Suprapubic skin (tissue), 4 donors: Measurements from ENCODE around the gene RNF220. TPM values are rescaled to one million over a fixed set of nuclear protein-coding genes. Genes with fewer than 3 reads are reported as not detected.

Source experiments
- DNase-seq, 2 donors: peaks; one replicate each; pipeline ENCODE4 v3.0.0-alpha.2; 2019; ENCODE audit warnings: low spot score in 2 of 2
- H3K27ac ChIP-seq: fragments of 200-600 bp; sonication (generic); one replicate; pipeline ENCODE4 v1.5.1; 2019
- H3K27me3 ChIP-seq: fragments of 200-600 bp; sonication (generic); one replicate; pipeline ENCODE4 v1.5.1; 2019
- H3K36me3 ChIP-seq: fragments of 200-600 bp; sonication (generic); one replicate; pipeline ENCODE4 v1.5.1; 2019
- H3K4me1 ChIP-seq: fragments of 200-600 bp; sonication (generic); one replicate; pipeline ENCODE4 v1.5.1; 2019
- H3K4me3 ChIP-seq: fragments of 200-600 bp; sonication (generic); one replicate; pipeline ENCODE4 v1.5.1; 2019; ENCODE audit warnings: mild to moderate bottlenecking
- H3K9me3 ChIP-seq: fragments of 200-600 bp; sonication (generic); one replicate; pipeline ENCODE4 v1.5.1; 2019
- EP300 ChIP-seq: sonication (generic); formaldehyde crosslinking; IDR thresholded peaks from one replicate; pipeline ENCODE4 v1.6.1; 2017; ENCODE audit warnings: antibody characterized with exemption
- POLR2A ChIP-seq, 2 donors: fragments of 450-650 bp; IDR thresholded peaks; one replicate each; pipeline ENCODE4 v1.6.1; 2017; ENCODE audit warnings: antibody characterized with exemption in 2 of 2, mild to moderate bottlenecking in 2 of 2, moderate library complexity in 2 of 2
- POLR2AphosphoS5 ChIP-seq, 3 donors: sonication (generic); formaldehyde crosslinking; IDR thresholded peaks; one replicate each; pipeline ENCODE4 v1.6.1; 2017; ENCODE audit warnings: antibody characterized with exemption in 3 of 3
- WGBS: methylation state at CpG from one replicate; pipeline ENCODE4 v1.1.5; 2018; 5-methylcytosine and 5-hydroxymethylcytosine counted together
- total RNA-seq, 4 donors: library from RNA; depleted of rRNA; stranded (reverse); fragments of >200 nt; gene quantifications; one replicate each; pipeline ENCODE4 v1.1.0, GENCODE V29; 2016
- TF ChIP-seq, protein P1 (sequence below), 2 donors: fragments of 200-600 bp in 1 of 2; fragments of 450-650 bp in 1 of 2; sonication (generic) in 1 of 2; IDR thresholded peaks; one replicate each; pipeline ENCODE4 v1.5.1; 2016 to 2019; ENCODE audit warnings: antibody characterized with exemption in 2 of 2, mild to moderate bottlenecking in 1 of 2, moderate library complexity in 1 of 2

Gene RNF220
- total RNA-seq, 4 donors from 2014 or later = 79.4 to 124 (median 99.5) TPM

- DNase-seq = no peak
- Histone ChIP-seq H3K4me3 (no peak overlapping the region), H3K9me3 (no peaks in the 10 kb centered on the region), H3K36me3 (no peaks in the 10 kb centered on the region), H3K27ac (no peak overlapping the region), H3K27me3 (peaks cover 8% of the 10 kb centered on the region), H3K4me1 (peaks cover 3% of the 10 kb centered on the region)
- TF ChIP-seq EP300 = no peak
- TF ChIP-seq, protein P1, sequence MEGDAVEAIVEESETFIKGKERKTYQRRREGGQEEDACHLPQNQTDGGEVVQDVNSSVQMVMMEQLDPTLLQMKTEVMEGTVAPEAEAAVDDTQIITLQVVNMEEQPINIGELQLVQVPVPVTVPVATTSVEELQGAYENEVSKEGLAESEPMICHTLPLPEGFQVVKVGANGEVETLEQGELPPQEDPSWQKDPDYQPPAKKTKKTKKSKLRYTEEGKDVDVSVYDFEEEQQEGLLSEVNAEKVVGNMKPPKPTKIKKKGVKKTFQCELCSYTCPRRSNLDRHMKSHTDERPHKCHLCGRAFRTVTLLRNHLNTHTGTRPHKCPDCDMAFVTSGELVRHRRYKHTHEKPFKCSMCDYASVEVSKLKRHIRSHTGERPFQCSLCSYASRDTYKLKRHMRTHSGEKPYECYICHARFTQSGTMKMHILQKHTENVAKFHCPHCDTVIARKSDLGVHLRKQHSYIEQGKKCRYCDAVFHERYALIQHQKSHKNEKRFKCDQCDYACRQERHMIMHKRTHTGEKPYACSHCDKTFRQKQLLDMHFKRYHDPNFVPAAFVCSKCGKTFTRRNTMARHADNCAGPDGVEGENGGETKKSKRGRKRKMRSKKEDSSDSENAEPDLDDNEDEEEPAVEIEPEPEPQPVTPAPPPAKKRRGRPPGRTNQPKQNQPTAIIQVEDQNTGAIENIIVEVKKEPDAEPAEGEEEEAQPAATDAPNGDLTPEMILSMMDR (IDR thresholded peaks at IDR 0.05) = no peak
- no peak for TF ChIP-seq POLR2A (IDR thresholded peaks at IDR 0.05)
- TF ChIP-seq POLR2AphosphoS5 (IDR thresholded peaks at IDR 0.05) = no peak
- 85% methylated on average over 12 of the region's 12 CpGs for WGBS
Measured at GRCh38 chr1:44592208-44593145, 187.4 kb downstream of the RNF220 start.

- no peaks in the 10 kb centered on the region for H3K9me3 ChIP-seq
- 92% methylated on average over 6 of the region's 6 CpGs for WGBS
- H3K36me3 ChIP-seq = no peaks in the 10 kb centered on the region
- peaks cover 6% of the 10 kb centered on the region for H3K27me3 ChIP-seq
- TF ChIP-seq, protein P1 (IDR thresholded peaks at IDR 0.05) = no peak
- TF ChIP-seq POLR2AphosphoS5 (IDR thresholded peaks at IDR 0.05) = no peak
- no peak for TF ChIP-seq POLR2A (IDR thresholded peaks at IDR 0.05)
- TF ChIP-seq EP300 = no peak
- DNase-seq = no peak
- H3K4me1 ChIP-seq = peaks cover 3% of the 10 kb centered on the region
- H3K27ac ChIP-seq = no peak overlapping the region
- no peak overlapping the region for H3K4me3 ChIP-seq
Measured at GRCh38 chr1:44594353-44594752, 189.3 kb downstream of the RNF220 start.

DNA sequence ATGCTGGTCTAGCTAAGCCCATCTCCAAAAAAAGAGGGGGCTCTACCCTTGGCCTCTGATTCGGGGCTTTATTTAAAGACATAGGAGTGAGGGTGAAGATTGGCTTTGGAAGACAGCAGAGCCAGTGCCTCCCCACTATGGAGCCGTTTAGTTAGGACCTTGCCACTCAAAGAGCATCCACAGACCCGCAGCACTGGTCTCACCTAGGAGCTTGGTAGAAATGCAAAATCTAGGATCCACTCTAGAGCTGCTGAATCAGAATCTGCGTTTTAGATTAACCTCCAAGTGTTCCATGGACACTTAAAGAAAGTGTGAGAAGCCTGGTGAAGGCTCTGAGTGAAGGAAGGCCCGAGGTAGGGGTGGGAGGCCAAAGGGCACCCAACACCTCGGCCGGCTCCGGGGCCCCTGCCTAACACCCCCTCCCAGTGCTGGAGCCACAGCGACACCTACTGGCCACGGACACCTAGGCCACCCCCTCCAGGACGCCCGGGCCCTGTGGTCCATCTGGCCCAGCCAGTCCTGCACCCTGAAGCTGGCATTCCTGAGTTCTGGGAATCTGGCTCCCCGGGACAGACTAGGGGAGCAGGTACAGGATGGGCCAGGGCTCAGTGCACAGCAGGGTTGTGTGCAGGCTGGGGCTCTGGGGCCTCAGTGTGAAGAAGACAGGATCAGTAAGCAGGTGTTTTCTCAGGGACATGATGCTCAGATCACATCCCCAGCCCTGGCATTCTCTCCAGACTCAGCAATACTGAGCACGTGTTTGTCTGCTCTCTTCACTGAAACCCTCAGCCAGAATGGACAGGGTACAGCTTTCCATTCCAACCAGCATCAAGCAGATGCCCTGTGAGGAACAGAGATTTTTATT, 190.0 kb downstream of the RNF220 start:
- H3K9me3 ChIP-seq = no peaks in the 10 kb centered on the region
- peak; percentile 78 to 88 for DNase-seq
- 23% methylated on average over 12 of the region's 14 CpGs for WGBS

DNA sequence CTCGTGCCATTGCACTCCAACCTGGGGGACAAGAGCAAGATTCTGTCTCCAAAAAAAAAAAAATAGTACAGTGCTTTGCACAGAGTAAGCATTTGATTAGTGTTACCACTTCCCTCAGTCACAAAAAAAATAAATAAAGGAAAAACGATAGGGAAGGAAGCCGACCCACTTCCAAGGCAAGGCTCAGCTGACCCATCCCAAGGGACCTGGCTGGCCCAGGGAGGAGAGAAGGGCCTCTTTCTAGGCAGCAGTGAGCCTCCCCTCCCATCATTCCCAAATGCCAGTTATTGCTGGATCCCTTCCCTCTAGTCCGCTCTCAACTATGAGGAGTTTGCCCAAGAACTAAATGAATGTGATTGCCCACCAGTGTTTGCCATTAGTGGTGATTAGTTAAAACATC, 191.5 kb downstream of the RNF220 start:
- Histone ChIP-seq H3K4me1 (peaks cover 3% of the 10 kb centered on the region), H3K27ac (no peak overlapping the region), H3K36me3 (no peaks in the 10 kb centered on the region), H3K4me3 (no peak overlapping the region), H3K9me3 (no peaks in the 10 kb centered on the region), H3K27me3 (peaks cover 17% of the 10 kb centered on the region)
- no peak for DNase-seq
- WGBS = 52% methylated on average over 4 of the region's 4 CpGs
- TF ChIP-seq POLR2A (IDR thresholded peaks at IDR 0.05) = no peak
- no peak for TF ChIP-seq POLR2AphosphoS5 (IDR thresholded peaks at IDR 0.05)

More for the DNA sequence above, 190.0 kb downstream of the RNF220 start:
- H3K27me3 ChIP-seq = peaks cover 7% of the 10 kb centered on the region
- peaks cover 3% of the 10 kb centered on the region for H3K4me1 ChIP-seq
- no peak overlapping the region for H3K4me3 ChIP-seq
- no peaks in the 10 kb centered on the region for H3K36me3 ChIP-seq
- TF ChIP-seq EP300 = no peak
- TF ChIP-seq, protein P1 (IDR thresholded peaks at IDR 0.05) = peak; percentile 74 to 90
- H3K27ac ChIP-seq = no peak overlapping the region

DNA sequence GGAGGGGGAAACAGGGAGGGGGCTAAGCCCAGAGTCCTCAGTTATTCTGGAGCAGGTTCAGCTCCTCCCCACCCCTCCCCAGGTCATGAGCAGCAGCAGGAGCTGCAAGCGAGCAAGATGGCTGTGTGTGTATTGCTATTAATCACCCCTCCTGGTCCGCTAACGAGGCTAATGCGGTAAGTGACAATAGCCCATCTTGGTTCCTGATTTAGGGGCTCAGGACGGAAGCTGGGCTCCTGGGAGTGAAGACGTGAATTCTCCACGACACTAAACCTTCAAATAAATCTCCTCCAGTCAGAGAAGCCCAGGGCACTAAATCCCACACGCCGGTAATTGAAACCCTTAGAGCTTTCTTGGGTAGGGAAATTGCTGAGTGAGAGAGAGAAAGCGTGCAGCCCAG, 193.1 kb downstream of the RNF220 start:
- Histone ChIP-seq H3K4me1 (peaks cover 3% of the 10 kb centered on the region), H3K36me3 (no peaks in the 10 kb centered on the region), H3K27ac (no peak overlapping the region), H3K27me3 (peaks cover 31% of the 10 kb centered on the region), H3K4me3 (no peak overlapping the region), H3K9me3 (no peaks in the 10 kb centered on the region)
- TF ChIP-seq EP300 = no peak
- no peak for TF ChIP-seq POLR2AphosphoS5 (IDR thresholded peaks at IDR 0.05)
- TF ChIP-seq, protein P1 (IDR thresholded peaks at IDR 0.05) = no peak
- no peak for TF ChIP-seq POLR2A (IDR thresholded peaks at IDR 0.05)
- WGBS = 69% methylated on average over 8 of the region's 10 CpGs
- DNase-seq = no peak
